OCI-LY1 (cell line): ENCODE measurements around the gene MAB21L4.

Experiments used
- H2AFZ ChIP-seq: fragments of 200-600 bp; sonication (generic), shearing (Covaris generic); 2 replicates; pipeline ENCODE4 v1.6.0; 2014; ENCODE audit warnings: antibody characterized with exemption, mild to moderate bottlenecking, low read length
- H3F3A ChIP-seq: fragments of 200-600 bp; sonication (generic), shearing (Covaris generic); 2 replicates; pipeline ENCODE4 v1.6.0; 2014; ENCODE audit warnings: mild to moderate bottlenecking, antibody characterized with exemption, low read length, moderate library complexity; ENCODE audit not compliant: insufficient read depth
- H3K27ac ChIP-seq: fragments of 200-600 bp; sonication (generic); 2 replicates; pipeline ENCODE4 v1.5.1; 2014; ENCODE audit warnings: low read length, mixed run types, mild to moderate bottlenecking, low read depth; ENCODE audit not compliant: poor library complexity, severe bottlenecking
- H3K27me3 ChIP-seq: fragments of 200-600 bp; sonication (generic); 2 replicates; pipeline ENCODE4 v1.6.0; 2014; ENCODE audit warnings: antibody characterized with exemption, mild to moderate bottlenecking, low read length, moderate library complexity; ENCODE audit not compliant: insufficient read depth
- H3K36me3 ChIP-seq: fragments of 200-600 bp; sonication (generic); 2 replicates; pipeline ENCODE4 v1.6.1; 2014; ENCODE audit warnings: mild to moderate bottlenecking, antibody characterized with exemption, low read length, moderate library complexity, mixed read lengths; ENCODE audit not compliant: insufficient read depth
- H3K4me1 ChIP-seq: fragments of 200-600 bp; sonication (generic); 2 replicates; pipeline ENCODE4 v1.5.1; 2014; ENCODE audit warnings: mild to moderate bottlenecking, low read length, moderate library complexity; ENCODE audit not compliant: insufficient read depth, severe bottlenecking
- H3K4me2 ChIP-seq: fragments of 200-600 bp; sonication (generic), shearing (Covaris generic); 2 replicates; pipeline ENCODE4 v1.6.1; 2014; ENCODE audit warnings: low read length
- H3K4me3 ChIP-seq: fragments of 200-600 bp; sonication (generic); 2 replicates; pipeline ENCODE4 v1.5.1; 2014; ENCODE audit warnings: low read length, low read depth, mild to moderate bottlenecking, mixed read lengths; ENCODE audit not compliant: poor library complexity, severe bottlenecking
- H3K79me2 ChIP-seq: fragments of 200-600 bp; shearing (Covaris generic); 2 replicates; pipeline ENCODE4 v1.6.1; 2016; ENCODE audit warnings: mixed run types, low read length, mixed read lengths; ENCODE audit not compliant: insufficient read depth
- H3K9ac ChIP-seq: fragments of 200-600 bp; sonication (generic), shearing (Covaris generic); 2 replicates; pipeline ENCODE4 v1.6.1; 2014; ENCODE audit warnings: mild to moderate bottlenecking, low read length, mixed read lengths
- H3K9me2 ChIP-seq: fragments of 200-600 bp; sonication (generic), shearing (Covaris generic); 2 replicates; pipeline ENCODE4 v1.6.1; 2014; ENCODE audit warnings: low read depth, mild to moderate bottlenecking, low read length, mixed read lengths
- H3K9me3 ChIP-seq: fragments of 200-600 bp; shearing (Covaris generic); 2 replicates; pipeline ENCODE4 v1.6.1; 2014; ENCODE audit warnings: low read length, mixed read lengths
- H4K20me1 ChIP-seq: fragments of 200-600 bp; sonication (generic), shearing (Covaris generic); 2 replicates; pipeline ENCODE4 v1.6.0; 2016; ENCODE audit warnings: mild to moderate bottlenecking, low read length; ENCODE audit not compliant: insufficient read depth
- EZH2 ChIP-seq: fragments of 200-600 bp; sonication (generic), shearing (Covaris generic); IDR thresholded peaks from 2 replicates; pipeline ENCODE4 v1.8.0; 2017; ENCODE audit warnings: borderline replicate concordance, mixed run types, mild to moderate bottlenecking, antibody characterized with exemption, low read length, moderate library complexity, mixed read lengths
- TF ChIP-seq, protein P1 (sequence below): fragments of 200-600 bp; sonication (generic), shearing (Covaris generic); IDR thresholded peaks from 2 replicates; pipeline ENCODE4 v1.5.1; 2017; ENCODE audit warnings: mild to moderate bottlenecking, antibody characterized with exemption, low read length, moderate library complexity, mixed read lengths

MAB21L4 gene

DNA sequence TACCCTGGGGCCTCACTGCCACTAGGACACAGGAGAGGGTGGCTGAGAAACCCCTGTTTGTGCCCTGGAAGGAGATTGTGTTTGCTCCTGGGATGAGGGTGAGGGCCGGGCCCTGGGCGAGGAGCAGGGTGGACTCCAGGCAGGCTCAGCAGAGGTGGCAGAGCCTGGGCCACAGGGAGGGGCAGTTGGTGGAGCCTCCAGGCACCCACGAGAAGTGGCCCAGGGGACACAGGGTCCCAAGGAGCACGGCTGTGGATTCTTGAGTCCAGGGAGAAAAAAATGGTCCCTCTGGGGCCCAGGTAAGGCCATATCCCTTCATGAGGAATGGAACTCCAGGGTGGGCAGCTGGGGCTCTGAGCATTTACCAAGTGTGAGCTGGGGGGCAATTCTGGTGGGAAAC is 8.3 kb downstream of the MAB21L4 start:
- Histone ChIP-seq H3K27ac (no peak overlapping the region), H3K4me3 (no peak overlapping the region), H3K4me1 (no peaks in the 10 kb centered on the region), H4K20me1 (no peaks in the 10 kb centered on the region), H3K4me2 (no peak overlapping the region), H2AFZ (no peak overlapping the region), H3K9me3 (no peaks in the 10 kb centered on the region), H3K9ac (no peak overlapping the region), H3K27me3 (0 out of 2 replicates have a peak, but pooled peaks cover 4% of the 10 kb centered on the region), H3F3A (no peaks in the 10 kb centered on the region), H3K79me2 (no peaks in the 10 kb centered on the region), H3K9me2 (no peaks in the 10 kb centered on the region), H3K36me3 (no peaks in the 10 kb centered on the region)
- TF ChIP-seq, protein P1, sequence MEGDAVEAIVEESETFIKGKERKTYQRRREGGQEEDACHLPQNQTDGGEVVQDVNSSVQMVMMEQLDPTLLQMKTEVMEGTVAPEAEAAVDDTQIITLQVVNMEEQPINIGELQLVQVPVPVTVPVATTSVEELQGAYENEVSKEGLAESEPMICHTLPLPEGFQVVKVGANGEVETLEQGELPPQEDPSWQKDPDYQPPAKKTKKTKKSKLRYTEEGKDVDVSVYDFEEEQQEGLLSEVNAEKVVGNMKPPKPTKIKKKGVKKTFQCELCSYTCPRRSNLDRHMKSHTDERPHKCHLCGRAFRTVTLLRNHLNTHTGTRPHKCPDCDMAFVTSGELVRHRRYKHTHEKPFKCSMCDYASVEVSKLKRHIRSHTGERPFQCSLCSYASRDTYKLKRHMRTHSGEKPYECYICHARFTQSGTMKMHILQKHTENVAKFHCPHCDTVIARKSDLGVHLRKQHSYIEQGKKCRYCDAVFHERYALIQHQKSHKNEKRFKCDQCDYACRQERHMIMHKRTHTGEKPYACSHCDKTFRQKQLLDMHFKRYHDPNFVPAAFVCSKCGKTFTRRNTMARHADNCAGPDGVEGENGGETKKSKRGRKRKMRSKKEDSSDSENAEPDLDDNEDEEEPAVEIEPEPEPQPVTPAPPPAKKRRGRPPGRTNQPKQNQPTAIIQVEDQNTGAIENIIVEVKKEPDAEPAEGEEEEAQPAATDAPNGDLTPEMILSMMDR, result no peak
- TF ChIP-seq EZH2, result no peak

DNA sequence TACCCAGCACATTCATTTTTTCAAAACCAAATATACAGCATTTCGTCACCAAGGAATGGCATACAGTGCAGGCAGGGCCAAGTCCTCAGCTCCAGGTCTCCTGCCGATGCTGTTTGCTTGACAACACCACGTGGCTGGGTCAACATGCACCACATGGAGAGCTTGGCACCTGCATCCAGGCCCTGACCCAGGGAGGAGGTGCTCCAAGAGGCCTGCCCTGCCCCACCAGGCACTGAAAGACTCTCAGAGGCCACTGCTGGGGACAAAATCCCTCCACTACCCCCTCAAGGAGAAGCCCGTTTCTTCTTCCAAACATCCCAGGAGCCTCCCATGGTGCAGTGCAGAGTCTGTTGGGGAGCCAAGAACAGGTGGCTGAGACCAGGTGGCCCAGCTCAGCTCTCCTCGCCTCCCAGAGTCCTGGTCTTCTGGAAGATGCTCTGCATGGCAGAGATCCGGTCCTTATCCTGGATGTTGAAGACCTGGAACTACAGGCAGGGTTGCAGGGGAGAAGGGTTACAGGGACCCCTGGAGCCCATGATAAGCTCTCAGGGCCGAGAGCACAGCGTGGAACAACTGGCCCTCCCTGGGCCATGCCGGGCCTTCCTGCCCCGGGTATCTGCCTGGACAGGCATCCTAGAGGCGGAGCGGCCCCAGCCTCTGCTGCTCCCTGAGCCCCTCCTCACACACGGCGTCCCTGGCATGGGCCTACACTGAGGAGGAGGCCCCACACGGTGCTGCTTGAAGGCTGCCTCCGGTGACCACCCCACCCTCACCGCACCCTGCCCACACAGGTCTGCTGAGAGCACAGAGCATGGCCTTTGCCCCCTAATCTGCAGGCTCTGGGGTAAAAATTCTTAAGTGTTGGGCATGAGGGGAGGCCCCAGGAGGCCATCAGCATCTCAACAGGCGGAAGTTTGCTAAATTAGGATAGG is 9.0 kb downstream of the MAB21L4 start:
- no peak overlapping the region for H3K27ac ChIP-seq
- TF ChIP-seq EZH2, result no peak
- TF ChIP-seq, protein P1, result no peak
- H2AFZ ChIP-seq, result no peak overlapping the region
- no peak overlapping the region for H3K9ac ChIP-seq
- H3F3A ChIP-seq, result no peaks in the 10 kb centered on the region
- H3K4me2 ChIP-seq, result no peak overlapping the region
- no peaks in the 10 kb centered on the region for H3K4me1 ChIP-seq
- no peaks in the 10 kb centered on the region for H4K20me1 ChIP-seq
- no peak overlapping the region for H3K4me3 ChIP-seq
- no peaks in the 10 kb centered on the region for H3K9me3 ChIP-seq
- H3K9me2 ChIP-seq, result no peaks in the 10 kb centered on the region
- no peaks in the 10 kb centered on the region for H3K36me3 ChIP-seq
- no peaks in the 10 kb centered on the region for H3K79me2 ChIP-seq
- 0 out of 2 replicates have a peak, but pooled peaks cover 4% of the 10 kb centered on the region for H3K27me3 ChIP-seq

DNA sequence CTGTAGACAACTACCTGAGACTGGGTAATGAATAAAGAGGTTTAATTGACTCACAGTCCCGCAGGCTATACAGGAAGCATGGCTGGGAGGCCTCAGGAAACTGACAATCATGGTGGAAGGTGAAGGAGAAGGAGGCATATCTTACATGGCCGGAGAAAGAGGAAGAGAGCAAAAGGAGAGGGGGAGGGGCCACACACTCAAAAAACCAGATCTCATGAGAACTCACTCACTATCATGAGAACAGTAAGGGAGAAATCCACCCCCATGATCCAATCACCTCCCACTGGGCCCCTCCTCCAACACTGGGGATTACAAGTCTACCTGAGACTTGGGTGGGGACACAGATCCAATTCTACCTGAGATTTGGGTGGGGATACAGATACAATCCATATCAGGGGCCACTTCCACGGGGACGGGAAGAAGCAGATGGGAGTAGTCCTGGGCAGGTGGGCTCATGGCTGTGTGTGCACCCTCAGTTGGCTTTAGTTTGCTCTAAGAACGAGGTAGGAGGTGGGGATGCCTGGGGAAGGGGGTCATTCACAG is 9.9 kb downstream of the MAB21L4 start:
- TF ChIP-seq, protein P1, result no peak
- no peak for TF ChIP-seq EZH2
- no peak overlapping the region for H2AFZ ChIP-seq
- no peak overlapping the region for H3K4me2 ChIP-seq
- no peak overlapping the region for H3K9ac ChIP-seq
- 0 out of 2 replicates have a peak, but pooled peaks cover 4% of the 10 kb centered on the region for H3K27me3 ChIP-seq
- no peaks in the 10 kb centered on the region for H3K9me2 ChIP-seq
- H3K79me2 ChIP-seq, result no peaks in the 10 kb centered on the region
- no peaks in the 10 kb centered on the region for H4K20me1 ChIP-seq
- H3K4me1 ChIP-seq, result no peaks in the 10 kb centered on the region
- no peak overlapping the region for H3K4me3 ChIP-seq
- no peaks in the 10 kb centered on the region for H3K9me3 ChIP-seq
- no peak overlapping the region for H3K27ac ChIP-seq
- no peaks in the 10 kb centered on the region for H3K36me3 ChIP-seq
- H3F3A ChIP-seq, result no peaks in the 10 kb centered on the region
